Measurements from ENCODE around the gene KNOP1. TPM values are rescaled to one million over a fixed set of nuclear protein-coding genes. Genes with fewer than 3 reads are reported as not detected.

The KNOP1 gene
- total RNA-seq, 1 experiment from 2014 or later: 70.1 TPM

GRCh38 chr16:19697756-19698318 lies 20.2 kb downstream of the KNOP1 start:
- no TSS peak for BruUV-seq (replicated peaks)
- Histone ChIP-seq H3K36me3 (ENCODE audit: control insufficient read depth, insufficient read depth, low read length) (no peaks in the 10 kb centered on the region), H3K9me3 (ENCODE audit: control insufficient read depth, insufficient read depth, low read depth, low read length) (no peaks in the 10 kb centered on the region), H3K4me1 (ENCODE audit: control insufficient read depth, insufficient read depth, low read length) (peaks cover 11% of the 10 kb centered on the region), H3K4me3 (ENCODE audit: low read depth in 2 of 2, low read length in 2 of 2) (no peak overlapping the region), H3K27me3 (ENCODE audit: control insufficient read depth, insufficient read depth, low read length) (no peaks in the 10 kb centered on the region), H3K27ac (ENCODE audit: low read length) (no peak overlapping the region)
- TF ChIP-seq TCF7L2 (IDR thresholded peaks at IDR 0.05; ENCODE audit: low read depth, low read length): no peak
- no peak for TF ChIP-seq REST (IDR thresholded peaks at IDR 0.05; ENCODE audit: insufficient read depth in 1 of 2, low read depth in 2 of 2, low read length in 1 of 2)
- no peak for TF ChIP-seq POLR2AphosphoS5 (IDR thresholded peaks at IDR 0.05; ENCODE audit: low read depth, low read length)
- TF ChIP-seq CTCF (IDR thresholded peaks at IDR 0.05): no peak
- TF ChIP-seq SIN3A (IDR thresholded peaks at IDR 0.05; ENCODE audit: borderline replicate concordance, insufficient read depth, low read depth, low read length): no peak
- CTCF ChIA-PET: no interaction called here
- POLR2A ChIA-PET: no interaction called here
- intact Hi-C loops (cut with micrococcal nuclease; ENCODE audit: unreplicated experiment): no loop called here
- DNase-seq (ENCODE audit: low read depth, low spot score) (no peak), ATAC-seq (no peak)
- in situ Hi-C loops (cut with HindIII; ENCODE audit: low pct_unique_long_range_greater_than_20kb, low sequenced_read_pairs): no loop called here

- TF ChIP-seq SIN3A (IDR thresholded peaks at IDR 0.05; ENCODE audit: borderline replicate concordance, insufficient read depth, low read depth, low read length): no peak
- intact Hi-C loops (cut with micrococcal nuclease; ENCODE audit: unreplicated experiment) (no loop called here), in situ Hi-C loops (cut with HindIII; ENCODE audit: low pct_unique_long_range_greater_than_20kb, low sequenced_read_pairs) (no loop called here)
- no peaks in the 10 kb centered on the region for H3K36me3 ChIP-seq (ENCODE audit: control insufficient read depth, insufficient read depth, low read length)
- ATAC-seq (no peak), DNase-seq (ENCODE audit: low read depth, low spot score) (no peak)
- H3K9me3 ChIP-seq (ENCODE audit: control insufficient read depth, insufficient read depth, low read depth, low read length): no peaks in the 10 kb centered on the region
- peaks cover 11% of the 10 kb centered on the region for H3K4me1 ChIP-seq (ENCODE audit: control insufficient read depth, insufficient read depth, low read length)
- H3K4me3 ChIP-seq (ENCODE audit: low read depth in 2 of 2, low read length in 2 of 2): no peak overlapping the region
- POLR2A ChIA-PET: no interaction called here
- H3K27ac ChIP-seq (ENCODE audit: low read length): no peak overlapping the region
- no TSS peak for BruUV-seq (replicated peaks)
- H3K27me3 ChIP-seq (ENCODE audit: control insufficient read depth, insufficient read depth, low read length): no peaks in the 10 kb centered on the region
- CTCF ChIA-PET: no interaction called here
These were observed 21.1 kb downstream of the KNOP1 start for GRCh38 chr16:19696961-19697360.

GRCh38 chr16:19696328-19696727 lies 21.7 kb downstream of the KNOP1 start:
- Histone ChIP-seq H3K9me3 (ENCODE audit: control insufficient read depth, insufficient read depth, low read depth, low read length) (no peaks in the 10 kb centered on the region), H3K27ac (ENCODE audit: low read length) (no peak overlapping the region), H3K36me3 (ENCODE audit: control insufficient read depth, insufficient read depth, low read length) (no peaks in the 10 kb centered on the region), H3K4me1 (ENCODE audit: control insufficient read depth, insufficient read depth, low read length) (peaks cover 11% of the 10 kb centered on the region), H3K27me3 (ENCODE audit: control insufficient read depth, insufficient read depth, low read length) (no peaks in the 10 kb centered on the region), H3K4me3 (ENCODE audit: low read depth in 2 of 2, low read length in 2 of 2) (no peak overlapping the region)
- DNase-seq (ENCODE audit: low read depth, low spot score) (peak; percentile 69), ATAC-seq (no peak)
- ChIA-PET CTCF (no interaction called here), POLR2A (interaction anchor here (0.6 kb wide), 1 partner anchor 78 kb away, joined by 3 read pairs; no protein-coding TSS in a partner anchor)
- no TSS peak for BruUV-seq (replicated peaks)
- in situ Hi-C loops (cut with HindIII; ENCODE audit: low pct_unique_long_range_greater_than_20kb, low sequenced_read_pairs) (no loop called here), intact Hi-C loops (cut with micrococcal nuclease; ENCODE audit: unreplicated experiment) (no loop called here)
- TF ChIP-seq POLR2AphosphoS5 (IDR thresholded peaks at IDR 0.05; ENCODE audit: low read depth, low read length) (no peak), CTCF (IDR thresholded peaks at IDR 0.05) (no peak), SIN3A (IDR thresholded peaks at IDR 0.05; ENCODE audit: borderline replicate concordance, insufficient read depth, low read depth, low read length) (no peak), REST (IDR thresholded peaks at IDR 0.05; ENCODE audit: insufficient read depth in 1 of 2, low read depth in 2 of 2, low read length in 1 of 2) (no peak), TCF7L2 (IDR thresholded peaks at IDR 0.05; ENCODE audit: low read depth, low read length) (no peak)
